Hepatocyte (in vitro differentiated cells): Measurements from ENCODE around the gene RABGAP1L.

ENCODE experiments used
- CTCF ChIP-seq: fragments of 200-600 bp; sonication (generic); IDR thresholded peaks from 2 replicates; pipeline ENCODE4 v1.5.1; 2016; ENCODE audit warnings: antibody characterized with exemption, mild to moderate bottlenecking; ENCODE audit not compliant: poor library complexity
- EZH2 ChIP-seq: fragments of 200-600 bp; sonication (generic); IDR thresholded peaks from 2 replicates; pipeline ENCODE4 v1.6.1; 2016; ENCODE audit warnings: antibody characterized with exemption, mild to moderate bottlenecking, borderline replicate concordance

GRCh38 chr1:174974711-174975119, 815.4 kb downstream of the RABGAP1L start:
- no peak for TF ChIP-seq CTCF
- TF ChIP-seq EZH2, result no peak
